Naive B cell (primary cell): ENCODE data around the gene GNAI2. TPM values are rescaled to one million over a fixed set of nuclear protein-coding genes. Genes with fewer than 3 reads are reported as not detected.
"Not testable (repeated sequence)": the region's sequence is repeated elsewhere in the genome, so short reads cannot be mapped to it uniquely, and the experiment has no call there.

Source experiments
- ATAC-seq, 2 donors: fragments of 150-1000 bp; cut with Tn5 transposase; 2 replicates each; pipeline ENCODE4 v1.10.0; 2021; ENCODE audit warnings: low read depth in 2 of 2, mild to moderate bottlenecking in 2 of 2, moderate library complexity in 2 of 2
- DNase-seq: peaks from one replicate; pipeline ENCODE4 v3.0.0; 2022
- H3K27ac Mint-ChIP-seq, 6 donors: one replicate each; pipeline ENCODE4 v1.8.0; 2020 to 2022; ENCODE audit warnings: mild to moderate bottlenecking in 6 of 6, mixed read lengths in 6 of 6, moderate library complexity in 5 of 6, inconsistent platforms in 2 of 6
- H3K27me3 Mint-ChIP-seq, 3 donors: one replicate each; pipeline ENCODE4 v1.8.0; 2021 to 2022; ENCODE audit warnings: mixed read lengths in 3 of 3, mild to moderate bottlenecking in 1 of 3
- H3K36me3 Mint-ChIP-seq, 2 donors: one replicate each; pipeline ENCODE4 v1.8.0; 2020 to 2022; ENCODE audit warnings: mixed read lengths in 2 of 2, inconsistent platforms in 1 of 2, mild to moderate bottlenecking in 1 of 2
- H3K4me1 Mint-ChIP-seq, 3 donors: one replicate each; pipeline ENCODE4 v1.8.0; 2020 to 2022; ENCODE audit warnings: mixed read lengths in 3 of 3, inconsistent platforms in 1 of 3, mild to moderate bottlenecking in 1 of 3, moderate library complexity in 1 of 3
- H3K4me3 Mint-ChIP-seq, 8 donors: one replicate each; pipeline ENCODE4 v1.8.0; 2020 to 2022; ENCODE audit warnings: mild to moderate bottlenecking in 8 of 8, mixed read lengths in 8 of 8, moderate library complexity in 8 of 8, inconsistent platforms in 2 of 8
- H3K9me3 Mint-ChIP-seq, 7 donors: one replicate each; pipeline ENCODE4 v1.8.0; 2020 to 2022; ENCODE audit warnings: mixed read lengths in 7 of 7, mild to moderate bottlenecking in 5 of 7, inconsistent platforms in 2 of 7, moderate library complexity in 1 of 7
- polyA plus RNA-seq, 6 donors: library from polyadenylated mRNA; unstranded; fragments of 300-500 nt; fragmentation: Illumina TruSeq; gene quantifications; one replicate each; pipeline ENCODE4 v1.2.3, GENCODE V29; 2021; ENCODE audit warnings: low read depth in 6 of 6

Gene GNAI2
- polyA plus RNA-seq, 6 donors from 2014 or later: 472 to 669 (median 550) TPM

- H3K4me3 Mint-ChIP-seq: peak within 1 kb of the TSS in 1 of 8 donors; percentile 56
- ATAC-seq (no peak), DNase-seq (no peak)
- H3K4me1 Mint-ChIP-seq: peaks cover 4 to 8% (median 6%) of the 10 kb centered on the region in 3 donors
- H3K9me3 Mint-ChIP-seq: no peaks in the 10 kb centered on the region
- H3K36me3 Mint-ChIP-seq: no peaks in the 10 kb centered on the region
- H3K27me3 Mint-ChIP-seq: peaks cover 13 to 48% (median 16%) of the 10 kb centered on the region in 3 donors
- peak within 1 kb of the TSS in 1 of 6 donors; percentile 59 for H3K27ac Mint-ChIP-seq
These were observed 32.9 kb downstream of the GNAI2 start, which contains the start of gene SEMA3B for GRCh38 chr3:50268703-50269451. Gene SEMA3B (plus strand): TSS chr3:50269147. CDS start chr3:50269241, 94 bp downstream.

- no peak for DNase-seq
- Mint-ChIP-seq H3K27me3 (peaks cover 18 to 53% (median 21%) of the 10 kb centered on the region in 3 donors), H3K27ac (no peak overlapping the region), H3K4me3 (peak overlapping the region in 1 of 8 donors; percentile 56), H3K4me1 (peaks cover 9 to 14% (median 11%) of the 10 kb centered on the region in 3 donors), H3K9me3 (no peaks in the 10 kb centered on the region), H3K36me3 (no peaks in the 10 kb centered on the region)
- ATAC-seq: no peak
These were observed 33.5 kb downstream of the GNAI2 start for GRCh38 chr3:50269460-50269859.

DNA sequence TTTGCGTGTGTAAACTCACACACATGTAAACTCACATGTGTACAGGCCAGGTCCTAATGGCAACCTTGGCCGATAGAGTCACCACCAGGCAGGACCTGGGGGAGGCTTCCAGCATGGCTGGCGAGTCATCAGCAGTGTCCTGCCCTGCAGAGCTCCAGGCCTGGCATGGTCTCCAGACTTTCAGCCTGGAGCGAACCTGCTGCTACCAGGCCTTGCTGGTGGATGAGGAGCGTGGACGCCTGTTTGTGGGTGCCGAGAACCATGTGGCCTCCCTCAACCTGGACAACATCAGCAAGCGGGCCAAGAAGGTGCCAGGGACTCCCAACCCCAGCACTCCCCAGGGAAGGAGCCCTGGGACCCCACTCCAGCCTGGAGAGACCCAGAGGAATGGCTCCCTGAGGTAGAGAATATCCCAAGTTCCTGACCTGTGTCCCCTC is 34.0 kb downstream of the GNAI2 start:
- H3K27me3 Mint-ChIP-seq: peaks cover 21 to 59% (median 27%) of the 10 kb centered on the region in 3 donors
- peaks cover 11 to 17% (median 15%) of the 10 kb centered on the region in 3 donors for H3K4me1 Mint-ChIP-seq
- H3K9me3 Mint-ChIP-seq: no peaks in the 10 kb centered on the region
- ATAC-seq: no peak
- DNase-seq: no peak
- no peak overlapping the region for H3K27ac Mint-ChIP-seq
- H3K4me3 Mint-ChIP-seq: no peak overlapping the region
- no peaks in the 10 kb centered on the region for H3K36me3 Mint-ChIP-seq

GRCh38 chr3:50270422-50271224 is 34.6 kb downstream of the GNAI2 start:
- peaks cover 14 to 22% (median 22%) of the 10 kb centered on the region in 3 donors for H3K4me1 Mint-ChIP-seq
- no peak overlapping the region for H3K4me3 Mint-ChIP-seq
- no peaks in the 10 kb centered on the region for H3K36me3 Mint-ChIP-seq
- no peaks in the 10 kb centered on the region for H3K9me3 Mint-ChIP-seq
- H3K27ac Mint-ChIP-seq: no peak overlapping the region
- peaks cover 27 to 63% (median 30%) of the 10 kb centered on the region in 3 donors for H3K27me3 Mint-ChIP-seq
- DNase-seq (no peak), ATAC-seq (no peak)

- no peak overlapping the region for H3K27ac Mint-ChIP-seq
- no peak for ATAC-seq
These were observed 35.4 kb downstream of the GNAI2 start for GRCh38 chr3:50271314-50271936.

GRCh38 chr3:50272538-50272910 is 36.5 kb downstream of the GNAI2 start:
- Mint-ChIP-seq H3K4me3 (peak overlapping the region in 2 of 8 donors; percentile 56 to 84), H3K4me1 (peaks cover 19 to 29% (median 25%) of the 10 kb centered on the region in 3 donors), H3K27me3 (peaks cover 31 to 61% (median 32%) of the 10 kb centered on the region in 3 donors), H3K27ac (peak overlapping the region in 1 of 6 donors; percentile 84)
- ATAC-seq, H3K9me3 Mint-ChIP-seq, H3K36me3 Mint-ChIP-seq, DNase-seq: not testable (repeated sequence)

More at GRCh38 chr3:50271314-50271936, 35.4 kb downstream of the GNAI2 start:
- H3K36me3 Mint-ChIP-seq: no peaks in the 10 kb centered on the region
- H3K27me3 Mint-ChIP-seq: peaks cover 31 to 63% (median 31%) of the 10 kb centered on the region in 3 donors
- peaks cover 19 to 29% (median 25%) of the 10 kb centered on the region in 3 donors for H3K4me1 Mint-ChIP-seq
- peak overlapping the region in 1 of 8 donors; percentile 15 for H3K4me3 Mint-ChIP-seq
- no peaks in the 10 kb centered on the region for H3K9me3 Mint-ChIP-seq
- DNase-seq: no peak

DNA sequence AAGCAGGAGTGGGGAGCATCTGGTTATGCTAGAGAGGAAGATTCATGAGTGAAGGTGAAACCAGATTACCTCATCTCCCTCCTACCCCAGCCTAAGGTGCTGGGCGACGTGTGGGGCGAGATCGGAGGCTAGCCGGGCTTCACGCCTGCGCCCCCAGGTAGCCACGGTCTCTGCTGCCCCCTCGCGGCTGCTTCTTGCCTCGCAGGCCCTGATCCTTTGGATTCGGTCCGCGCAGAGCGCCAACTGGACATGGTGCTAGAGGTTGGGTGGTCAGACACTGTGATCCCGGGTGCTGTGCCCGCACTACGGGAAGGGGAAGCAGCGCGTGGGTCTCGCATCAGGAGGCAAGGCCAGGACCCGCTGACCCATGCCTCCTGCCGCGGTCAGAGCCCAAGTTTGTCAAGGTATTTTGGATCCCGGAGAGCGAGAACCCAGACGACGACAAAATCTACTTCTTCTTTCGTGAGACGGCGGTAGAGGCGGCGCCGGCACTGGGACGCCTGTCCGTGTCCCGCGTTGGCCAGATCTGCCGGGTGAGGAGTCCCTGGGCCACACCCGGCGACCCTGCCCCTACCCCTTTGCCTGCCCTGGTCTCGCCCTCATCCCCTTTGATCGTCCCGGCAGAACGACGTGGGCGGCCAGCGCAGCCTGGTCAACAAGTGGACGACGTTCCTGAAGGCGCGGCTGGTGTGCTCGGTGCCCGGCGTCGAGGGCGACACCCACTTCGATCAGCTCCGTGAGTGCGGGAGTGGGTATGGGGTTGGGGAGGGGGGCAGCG is 37.1 kb downstream of the GNAI2 start:
- Mint-ChIP-seq H3K4me1 (peaks cover 19 to 29% (median 25%) of the 10 kb centered on the region in 3 donors), H3K4me3 (peak overlapping the region; percentile 56 to 87 (median 80)), H3K36me3 (no peaks in the 10 kb centered on the region), H3K9me3 (no peaks in the 10 kb centered on the region), H3K27me3 (peaks cover 36 to 67% (median 37%) of the 10 kb centered on the region in 3 donors), H3K27ac (peak overlapping the region; percentile 67 to 92 (median 87))
- DNase-seq (peak; percentile 83), ATAC-seq (peak; percentile 88 to 91)

DNA sequence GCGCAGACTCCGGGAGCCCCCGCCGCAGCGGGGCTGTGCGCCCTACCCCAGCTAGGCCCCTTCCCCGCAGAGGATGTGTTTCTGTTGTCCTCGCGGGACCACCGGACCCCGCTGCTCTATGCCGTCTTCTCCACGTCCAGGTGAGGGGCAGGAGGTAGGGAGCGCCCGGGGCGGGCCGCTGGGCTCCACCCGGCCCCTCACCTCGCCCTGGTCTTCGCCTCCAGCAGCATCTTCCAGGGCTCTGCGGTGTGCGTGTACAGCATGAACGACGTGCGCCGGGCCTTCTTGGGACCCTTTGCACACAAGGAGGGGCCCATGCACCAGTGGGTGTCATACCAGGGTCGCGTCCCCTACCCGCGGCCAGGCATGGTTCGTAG is 37.7 kb downstream of the GNAI2 start:
- H3K27me3 Mint-ChIP-seq: peaks cover 35 to 65% (median 41%) of the 10 kb centered on the region in 3 donors
- no peaks in the 10 kb centered on the region for H3K36me3 Mint-ChIP-seq
- H3K9me3 Mint-ChIP-seq: no peaks in the 10 kb centered on the region
- DNase-seq (no peak), ATAC-seq (no peak)
- H3K4me1 Mint-ChIP-seq: peaks cover 19 to 29% (median 25%) of the 10 kb centered on the region in 3 donors
- H3K4me3 Mint-ChIP-seq: peak overlapping the region in 1 of 8 donors; percentile 65
- H3K27ac Mint-ChIP-seq: no peak overlapping the region

DNA sequence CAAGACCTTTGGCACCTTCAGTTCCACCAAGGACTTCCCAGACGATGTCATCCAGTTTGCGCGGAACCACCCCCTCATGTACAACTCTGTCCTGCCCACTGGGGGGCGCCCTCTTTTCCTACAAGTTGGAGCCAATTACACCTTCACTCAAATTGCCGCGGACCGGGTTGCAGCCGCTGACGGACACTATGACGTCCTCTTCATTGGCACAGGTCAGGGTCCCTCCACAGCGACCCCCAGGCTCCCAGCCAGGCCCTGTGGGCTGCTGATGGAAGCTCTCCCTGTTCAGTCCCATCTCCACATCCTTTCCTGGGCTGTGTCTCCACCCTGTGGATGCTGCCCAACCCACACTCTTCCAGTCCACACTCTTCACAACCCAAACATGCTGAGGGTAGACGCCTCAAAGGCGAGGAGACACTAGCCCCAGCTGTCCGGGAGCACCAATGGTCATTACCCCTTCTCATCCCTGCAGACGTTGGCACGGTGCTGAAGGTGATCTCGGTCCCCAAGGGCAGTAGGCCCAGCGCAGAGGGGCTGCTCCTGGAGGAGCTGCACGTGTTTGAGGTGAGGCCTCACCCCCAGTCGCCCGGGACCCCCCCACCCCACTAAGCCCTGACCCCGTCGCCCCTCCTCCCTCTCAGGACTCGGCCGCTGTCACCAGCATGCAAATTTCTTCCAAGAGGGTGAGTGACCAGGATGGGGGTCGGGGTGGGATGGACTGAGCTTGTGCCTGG is 38.5 kb downstream of the GNAI2 start:
- ATAC-seq: peak; percentile 20 to 32
- H3K4me3 Mint-ChIP-seq: peak overlapping the region in 7 of 8 donors; percentile 29 to 91 (median 65)
- H3K27me3 Mint-ChIP-seq: peaks cover 35 to 59% (median 41%) of the 10 kb centered on the region in 3 donors

DNA sequence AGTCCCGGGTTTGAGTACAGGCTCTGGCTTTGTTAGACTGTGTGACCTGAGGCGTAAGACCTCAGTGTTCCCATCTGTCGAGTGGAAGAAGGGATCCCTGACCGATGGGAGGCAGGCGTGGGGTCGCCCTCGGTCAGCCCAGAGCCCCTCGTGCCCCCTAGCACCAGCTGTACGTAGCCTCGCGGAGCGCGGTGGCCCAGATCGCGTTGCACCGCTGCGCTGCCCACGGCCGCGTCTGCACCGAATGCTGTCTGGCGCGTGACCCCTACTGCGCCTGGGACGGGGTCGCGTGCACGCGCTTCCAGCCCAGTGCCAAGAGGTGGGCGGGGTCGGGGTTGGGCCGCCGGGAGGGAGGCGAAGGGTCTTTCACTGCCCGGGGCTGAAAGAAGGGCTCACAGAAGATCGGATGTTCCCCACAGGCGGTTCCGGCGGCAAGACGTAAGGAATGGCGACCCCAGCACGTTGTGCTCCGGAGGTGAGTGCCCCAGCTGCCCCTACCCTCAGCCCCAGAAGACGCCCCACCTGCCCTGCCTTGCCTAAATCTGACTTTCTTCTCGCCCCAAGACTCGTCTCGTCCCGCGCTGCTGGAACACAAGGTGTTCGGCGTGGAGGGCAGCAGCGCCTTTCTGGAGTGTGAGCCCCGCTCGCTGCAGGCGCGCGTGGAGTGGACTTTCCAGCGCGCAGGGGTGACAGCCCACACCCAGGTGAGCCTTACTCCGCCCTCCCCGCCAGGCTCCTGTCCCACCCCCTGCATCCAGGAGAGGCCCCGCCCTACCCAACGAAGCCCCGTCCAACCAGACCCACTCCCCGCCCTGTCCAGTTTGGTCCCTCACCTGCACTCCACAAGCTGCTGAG is 39.4 kb downstream of the GNAI2 start:
- H3K36me3 Mint-ChIP-seq: no peaks in the 10 kb centered on the region
- no peaks in the 10 kb centered on the region for H3K9me3 Mint-ChIP-seq
- ATAC-seq (no peak), DNase-seq (no peak)
- H3K4me1 Mint-ChIP-seq: peaks cover 19 to 29% (median 25%) of the 10 kb centered on the region in 3 donors
- H3K27ac Mint-ChIP-seq: peak overlapping the region in 3 of 6 donors; percentile 7 to 59 (median 52)
- peaks cover 35 to 57% (median 41%) of the 10 kb centered on the region in 3 donors for H3K27me3 Mint-ChIP-seq
- peak overlapping the region in 6 of 8 donors; percentile 26 to 69 (median 50) for H3K4me3 Mint-ChIP-seq

More for the DNA sequence above, 38.5 kb downstream of the GNAI2 start:
- Mint-ChIP-seq H3K9me3 (no peaks in the 10 kb centered on the region), H3K36me3 (no peaks in the 10 kb centered on the region), H3K27ac (peak overlapping the region; percentile 40 to 95 (median 78)), H3K4me1 (peaks cover 19 to 29% (median 25%) of the 10 kb centered on the region in 3 donors)
- peak; percentile 67 for DNase-seq
